HG03064 (cell line): ENCODE measurements around the gene RHBDD2.
"Not testable (repeated sequence)": the region's sequence is repeated elsewhere in the genome, so short reads cannot be mapped to it uniquely, and the experiment has no call there.

Source experiments
- ATAC-seq: cut with Tn5 transposase; IDR thresholded peaks from one replicate; pipeline ENCODE4 v1.9.1; 2021; ENCODE audit warnings: low read depth; ENCODE audit not compliant: unreplicated experiment

Gene RHBDD2

GRCh38 chr7:75878769-75879611, at the start of gene RHBDD2:
Gene RHBDD2, plus strand, starts transcription at chr7:75879034. Its CDS starts 49 bp downstream, at chr7:75879083.
- peak; percentile 89 for ATAC-seq

DNA sequence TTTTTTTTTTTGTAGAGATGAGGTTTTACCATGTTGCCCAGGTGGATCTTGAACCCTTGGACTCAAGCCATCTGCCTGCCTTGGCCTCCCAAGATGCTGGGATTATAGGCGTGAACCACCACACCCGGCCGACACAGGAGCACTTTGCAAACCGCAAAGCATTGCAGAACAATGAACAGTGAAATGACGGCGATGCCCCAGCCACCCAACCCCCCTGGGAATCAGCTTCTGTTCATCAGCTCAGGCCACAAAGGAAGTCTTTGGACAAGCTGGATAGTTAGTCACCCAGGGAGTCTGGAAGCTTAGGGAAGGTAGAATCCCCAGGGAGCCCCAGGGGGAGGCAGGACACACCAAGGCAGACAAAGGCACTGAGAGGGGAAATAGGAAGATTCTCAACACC, 49.2 kb upstream of the RHBDD2 start:
- not testable (repeated sequence) for ATAC-seq

- ATAC-seq = no peak
These were observed 47.9 kb upstream of the RHBDD2 start for GRCh38 chr7:75830978-75831377.

- ATAC-seq = not testable (repeated sequence)
These were observed 45.2 kb upstream of the RHBDD2 start for GRCh38 chr7:75833662-75834061.

DNA sequence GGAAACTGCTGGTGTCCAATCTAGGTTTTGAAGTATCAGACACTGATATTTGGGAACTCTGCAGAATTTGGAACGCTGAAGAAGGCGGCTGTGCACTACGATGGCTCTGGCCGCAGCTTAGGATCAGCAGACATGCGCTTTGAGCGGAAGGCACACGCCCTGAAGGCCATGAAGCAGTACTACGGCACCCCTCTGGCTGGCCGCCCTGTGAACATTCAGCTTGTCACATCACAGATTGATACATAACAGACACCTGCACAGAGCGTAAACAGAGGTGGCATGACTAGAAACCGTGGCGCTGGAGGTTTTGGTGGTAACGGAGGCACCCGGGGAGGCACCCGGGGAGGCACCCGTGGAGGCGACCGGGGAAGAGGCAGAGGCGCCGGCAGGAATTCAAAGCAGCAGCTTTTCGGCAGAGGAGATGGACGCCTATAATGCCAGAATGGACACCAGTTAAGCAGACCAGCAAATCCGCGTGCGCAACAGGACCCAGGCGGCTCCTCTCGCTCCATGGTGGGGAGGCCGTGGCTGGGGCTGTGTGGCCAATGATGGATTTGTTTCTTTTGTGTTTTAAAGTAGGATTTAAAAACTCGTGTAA, 43.0 kb upstream of the RHBDD2 start:
- ATAC-seq = no peak

- no peak for ATAC-seq
These were observed 42.0 kb upstream of the RHBDD2 start for GRCh38 chr7:75836798-75837197.

- ATAC-seq = not testable (repeated sequence)
These were observed 40.4 kb upstream of the RHBDD2 start for GRCh38 chr7:75838281-75838930.

DNA sequence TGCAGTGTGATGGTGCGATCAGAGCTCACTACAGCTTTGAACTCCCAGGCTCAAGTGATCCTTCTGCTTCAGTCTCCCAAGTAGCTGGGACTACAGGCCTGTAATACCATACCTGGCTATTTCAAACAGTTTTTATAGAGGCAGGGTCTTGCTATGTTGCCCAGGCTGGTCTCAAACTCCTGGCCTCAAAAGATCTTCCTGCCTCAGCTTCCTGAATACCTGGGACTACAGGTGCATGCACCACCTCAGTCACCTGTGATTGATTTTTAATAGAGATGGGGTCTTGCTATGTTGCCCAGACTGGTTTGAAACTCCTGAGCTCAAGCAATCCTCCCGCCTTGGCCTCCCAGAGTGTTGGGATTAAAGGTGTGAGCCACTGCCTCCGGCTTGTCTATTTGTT, 38.8 kb upstream of the RHBDD2 start:
- no peak for ATAC-seq

DNA sequence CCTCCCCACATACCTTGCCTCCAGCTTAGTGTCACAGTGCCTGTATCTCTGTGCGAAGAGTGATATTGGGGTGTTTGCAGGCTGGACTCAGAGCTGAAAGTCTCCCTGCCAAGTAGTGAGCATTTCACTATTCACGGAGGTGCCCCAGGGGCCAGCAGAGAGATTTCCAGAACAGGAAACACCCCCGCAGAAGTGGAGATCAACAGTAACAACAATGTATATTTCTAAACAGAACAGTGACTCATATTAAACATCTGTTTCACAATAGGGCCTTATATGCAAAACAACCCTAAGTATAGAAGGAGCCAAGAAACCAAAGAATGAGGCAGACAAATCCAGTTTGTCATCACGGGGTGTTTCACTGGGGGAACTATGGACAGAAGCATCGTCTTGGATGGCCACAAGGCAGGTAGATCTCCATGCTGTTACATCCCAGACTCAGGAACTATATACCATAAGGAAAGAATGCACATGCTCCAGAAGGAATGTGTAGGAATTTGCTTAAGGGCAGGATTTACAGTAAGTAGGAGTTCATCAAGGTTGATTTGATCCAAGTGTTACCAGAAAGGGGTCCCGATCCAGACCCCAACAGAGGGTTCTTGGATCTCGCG, 35.9 kb upstream of the RHBDD2 start:
- ATAC-seq = peak; percentile 87

- no peak for ATAC-seq
These were observed 35.2 kb upstream of the RHBDD2 start for GRCh38 chr7:75843613-75844116.

- no peak for ATAC-seq
These were observed 34.7 kb upstream of the RHBDD2 start for GRCh38 chr7:75844158-75844557.

- ATAC-seq = not testable (repeated sequence)
These were observed 33.7 kb upstream of the RHBDD2 start for GRCh38 chr7:75845132-75845531.

GRCh38 chr7:75847707-75848106, 31.1 kb upstream of the RHBDD2 start:
- ATAC-seq = no peak

- no peak for ATAC-seq
These were observed 29.3 kb upstream of the RHBDD2 start for GRCh38 chr7:75849573-75849972.

- no peak for ATAC-seq
These were observed 28.6 kb upstream of the RHBDD2 start for GRCh38 chr7:75850235-75850634.

- ATAC-seq = no peak
These were observed 24.6 kb upstream of the RHBDD2 start for GRCh38 chr7:75854233-75854632.

DNA sequence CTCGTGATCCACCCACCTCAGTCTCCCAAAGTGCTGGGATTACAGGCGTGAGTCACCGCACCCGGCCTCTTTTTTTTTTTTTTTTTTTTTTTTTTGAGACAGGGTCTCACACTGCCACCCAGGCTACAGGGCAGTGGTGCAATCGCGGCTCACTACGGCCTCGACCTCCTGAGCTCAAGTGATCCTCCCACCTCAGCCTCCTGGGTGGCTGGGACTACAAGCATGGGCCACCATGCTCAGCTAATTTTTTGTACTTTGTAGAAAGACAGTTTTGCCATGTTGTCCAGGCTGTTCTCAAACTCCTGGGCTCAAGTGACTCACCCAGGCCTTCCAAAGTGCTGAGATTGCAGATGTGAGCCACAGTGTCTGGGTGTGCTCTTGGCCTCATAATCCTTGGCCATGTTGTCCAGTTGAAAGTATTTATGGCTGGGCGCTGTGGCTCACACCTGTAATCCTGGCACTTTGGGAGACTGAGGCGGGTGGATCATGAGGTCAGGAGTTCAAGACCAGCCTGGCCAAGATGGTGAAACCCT, 24.0 kb upstream of the RHBDD2 start:
- ATAC-seq = not testable (repeated sequence)

DNA sequence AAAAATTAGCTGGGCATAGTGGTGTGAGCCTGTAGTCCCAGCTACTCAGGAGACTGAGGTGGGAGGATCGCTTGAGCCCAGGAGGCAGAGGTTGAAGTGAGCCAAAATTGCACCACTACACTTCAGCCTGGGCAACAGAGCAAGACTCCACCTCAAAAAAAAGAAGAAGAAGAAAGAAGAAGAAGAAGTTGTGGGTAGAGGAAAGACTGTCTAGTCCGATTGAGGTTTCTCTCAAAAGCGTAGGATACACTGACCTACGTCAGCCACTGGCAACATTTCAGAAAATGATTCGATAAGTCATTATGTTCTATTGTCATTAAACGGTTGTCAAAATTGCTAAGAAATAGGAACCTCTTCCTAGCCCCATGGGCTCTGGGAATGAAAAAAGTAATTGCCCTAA, 22.3 kb upstream of the RHBDD2 start:
- no peak for ATAC-seq

GRCh38 chr7:75858410-75858809, 20.4 kb upstream of the RHBDD2 start:
- no peak for ATAC-seq

DNA sequence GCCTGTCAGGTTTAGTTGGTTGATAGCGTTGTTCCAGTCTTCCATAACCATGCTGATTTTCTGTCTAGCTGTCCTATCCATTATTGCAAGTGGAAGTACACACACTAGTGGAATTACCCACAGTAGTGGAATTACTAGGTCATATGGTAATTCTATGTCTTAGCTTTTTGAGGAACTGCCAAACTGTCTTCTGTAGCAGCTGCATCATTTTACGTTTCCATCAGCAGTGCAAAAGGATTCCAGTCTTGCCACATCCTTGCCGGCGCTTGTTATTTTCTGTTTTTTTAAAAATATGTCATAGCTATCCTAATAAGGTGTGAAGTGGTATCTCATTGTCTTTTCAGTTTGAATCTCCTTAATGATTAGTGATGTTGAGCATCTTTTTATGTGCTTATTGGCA, 17.2 kb upstream of the RHBDD2 start:
- ATAC-seq = no peak

DNA sequence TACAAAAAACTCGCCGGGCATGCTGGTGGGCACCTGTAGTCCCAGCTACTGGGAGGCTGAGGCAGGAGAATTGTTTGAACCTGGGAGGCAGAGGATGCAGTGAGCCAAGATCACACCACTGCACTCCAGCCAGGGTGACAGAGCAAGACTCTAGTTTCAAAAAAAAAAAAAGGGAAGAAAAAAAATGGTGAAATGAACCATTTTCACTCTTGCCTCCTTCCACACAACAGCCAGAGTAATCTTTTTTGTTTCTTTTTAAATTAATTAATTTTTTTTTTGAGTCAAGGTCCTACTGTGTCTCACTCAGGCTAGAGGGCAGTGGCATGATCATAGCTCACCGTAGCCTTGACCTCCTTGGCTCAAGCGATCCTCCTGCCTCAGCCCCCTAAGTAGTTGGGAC, 14.6 kb upstream of the RHBDD2 start:
- not testable (repeated sequence) for ATAC-seq
